ENCODE results near the gene FAM171A2. TPM values are rescaled to one million over a fixed set of nuclear protein-coding genes. Genes with fewer than 3 reads are reported as not detected.

The FAM171A2 gene
- total and polyA plus RNA-seq, 4 donors: 12.1 to 120 (median 75.8) TPM

GRCh38 chr17:44355642-44356099, 8.0 kb downstream of the FAM171A2 start:
- H3K36me3 ChIP-seq (ENCODE audit: control insufficient read depth, insufficient read depth, low read length): peaks cover 81% of the 10 kb centered on the region
- H3K4me1 ChIP-seq (ENCODE audit: control insufficient read depth, insufficient read depth, low read length): peaks cover 40% of the 10 kb centered on the region
- 88% methylated on average over 14 of the region's 17 CpGs for WGBS (ENCODE audit: insufficient coverage)
- no peaks in the 10 kb centered on the region for H3K9me3 ChIP-seq (ENCODE audit: control insufficient read depth, insufficient read depth, low read length)
- H3K4me3 ChIP-seq (ENCODE audit: low read depth, low read length): no peak overlapping the region
- no peaks in the 10 kb centered on the region for H3K27me3 ChIP-seq (ENCODE audit: control insufficient read depth, insufficient read depth, low read length)
- DNase-seq (ENCODE audit: low read depth in 4 of 6, low spot score in 6 of 6): no peak
- no peak overlapping the region for H3K27ac ChIP-seq (ENCODE audit: low read depth, low read length)

- Histone ChIP-seq H3K27me3 (ENCODE audit: control insufficient read depth, insufficient read depth, low read length) (no peaks in the 10 kb centered on the region), H3K36me3 (ENCODE audit: control insufficient read depth, insufficient read depth, low read length) (peaks cover 87% of the 10 kb centered on the region), H3K27ac (ENCODE audit: low read depth, low read length) (no peak overlapping the region), H3K4me1 (ENCODE audit: control insufficient read depth, insufficient read depth, low read length) (peaks cover 38% of the 10 kb centered on the region), H3K9me3 (ENCODE audit: control insufficient read depth, insufficient read depth, low read length) (no peaks in the 10 kb centered on the region), H3K4me3 (ENCODE audit: low read depth, low read length) (no peak overlapping the region)
- peak in 2 of 6 donors; percentile 51 for DNase-seq (ENCODE audit: low read depth in 4 of 6, low spot score in 6 of 6)
- 50% methylated on average over 77 of the region's 77 CpGs for WGBS (ENCODE audit: insufficient coverage)
These were observed 8.8 kb downstream of the FAM171A2 start for GRCh38 chr17:44354582-44355561.

- no peak for DNase-seq (ENCODE audit: low read depth in 4 of 6, low spot score in 6 of 6)
- 47% methylated on average over 98 of the region's 98 CpGs for WGBS (ENCODE audit: insufficient coverage)
- Histone ChIP-seq H3K4me3 (ENCODE audit: low read depth, low read length) (no peak overlapping the region), H3K4me1 (ENCODE audit: control insufficient read depth, insufficient read depth, low read length) (peaks cover 35% of the 10 kb centered on the region), H3K36me3 (ENCODE audit: control insufficient read depth, insufficient read depth, low read length) (peaks cover 88% of the 10 kb centered on the region), H3K9me3 (ENCODE audit: control insufficient read depth, insufficient read depth, low read length) (no peaks in the 10 kb centered on the region), H3K27me3 (ENCODE audit: control insufficient read depth, insufficient read depth, low read length) (no peaks in the 10 kb centered on the region), H3K27ac (ENCODE audit: low read depth, low read length) (no peak overlapping the region)
These were observed 9.9 kb downstream of the FAM171A2 start for GRCh38 chr17:44353672-44354331.

- H3K36me3 ChIP-seq (ENCODE audit: control insufficient read depth, insufficient read depth, low read length): peaks cover 86% of the 10 kb centered on the region
- H3K9me3 ChIP-seq (ENCODE audit: control insufficient read depth, insufficient read depth, low read length): no peaks in the 10 kb centered on the region
- DNase-seq (ENCODE audit: low read depth in 4 of 6, low spot score in 6 of 6): peak in 2 of 6 donors; percentile 34 to 40
- 58% methylated on average over 18 of the region's 22 CpGs for WGBS (ENCODE audit: insufficient coverage)
- no peaks in the 10 kb centered on the region for H3K27me3 ChIP-seq (ENCODE audit: control insufficient read depth, insufficient read depth, low read length)
- no peak overlapping the region for H3K27ac ChIP-seq (ENCODE audit: low read depth, low read length)
- H3K4me3 ChIP-seq (ENCODE audit: low read depth, low read length): no peak overlapping the region
- H3K4me1 ChIP-seq (ENCODE audit: control insufficient read depth, insufficient read depth, low read length): peaks cover 35% of the 10 kb centered on the region
These were observed 10.6 kb downstream of the FAM171A2 start for GRCh38 chr17:44352828-44353671.

- Histone ChIP-seq H3K4me1 (ENCODE audit: control insufficient read depth, insufficient read depth, low read length) (peaks cover 35% of the 10 kb centered on the region), H3K9me3 (ENCODE audit: control insufficient read depth, insufficient read depth, low read length) (no peaks in the 10 kb centered on the region), H3K27ac (ENCODE audit: low read depth, low read length) (no peak overlapping the region), H3K27me3 (ENCODE audit: control insufficient read depth, insufficient read depth, low read length) (no peaks in the 10 kb centered on the region), H3K36me3 (ENCODE audit: control insufficient read depth, insufficient read depth, low read length) (peaks cover 82% of the 10 kb centered on the region), H3K4me3 (ENCODE audit: low read depth, low read length) (no peak overlapping the region)
- DNase-seq (ENCODE audit: low read depth in 4 of 6, low spot score in 6 of 6): no peak
- WGBS (ENCODE audit: insufficient coverage): 81% methylated on average over 21 of the region's 36 CpGs
These were observed 11.5 kb downstream of the FAM171A2 start for GRCh38 chr17:44351961-44352827.

GRCh38 chr17:44351464-44351863, 12.2 kb downstream of the FAM171A2 start:
- Histone ChIP-seq H3K27ac (ENCODE audit: low read depth, low read length) (no peak overlapping the region), H3K27me3 (ENCODE audit: control insufficient read depth, insufficient read depth, low read length) (no peaks in the 10 kb centered on the region), H3K36me3 (ENCODE audit: control insufficient read depth, insufficient read depth, low read length) (peaks cover 79% of the 10 kb centered on the region), H3K4me1 (ENCODE audit: control insufficient read depth, insufficient read depth, low read length) (peaks cover 35% of the 10 kb centered on the region), H3K4me3 (ENCODE audit: low read depth, low read length) (no peak overlapping the region), H3K9me3 (ENCODE audit: control insufficient read depth, insufficient read depth, low read length) (no peaks in the 10 kb centered on the region)
- no peak for DNase-seq (ENCODE audit: low read depth in 4 of 6, low spot score in 6 of 6)
- 89% methylated on average over 8 of the region's 8 CpGs for WGBS (ENCODE audit: insufficient coverage)

GRCh38 chr17:44350733-44351226, 12.9 kb downstream of the FAM171A2 start:
- no peaks in the 10 kb centered on the region for H3K9me3 ChIP-seq (ENCODE audit: control insufficient read depth, insufficient read depth, low read length)
- H3K4me3 ChIP-seq (ENCODE audit: low read depth, low read length): no peak overlapping the region
- H3K27me3 ChIP-seq (ENCODE audit: control insufficient read depth, insufficient read depth, low read length): no peaks in the 10 kb centered on the region
- H3K27ac ChIP-seq (ENCODE audit: low read depth, low read length): no peak overlapping the region
- WGBS (ENCODE audit: insufficient coverage): 54% methylated on average over 6 of the region's 6 CpGs
- H3K36me3 ChIP-seq (ENCODE audit: control insufficient read depth, insufficient read depth, low read length): peaks cover 72% of the 10 kb centered on the region
- peak in 3 of 6 donors; percentile 52 to 90 (median 88) for DNase-seq (ENCODE audit: low read depth in 4 of 6, low spot score in 6 of 6)
- peaks cover 42% of the 10 kb centered on the region for H3K4me1 ChIP-seq (ENCODE audit: control insufficient read depth, insufficient read depth, low read length)

- H3K4me1 ChIP-seq (ENCODE audit: control insufficient read depth, insufficient read depth, low read length): peaks cover 44% of the 10 kb centered on the region
These were observed 14.0 kb downstream of the FAM171A2 start for GRCh38 chr17:44349553-44350070.

More at GRCh38 chr17:44349553-44350070, 14.0 kb downstream of the FAM171A2 start:
- H3K27ac ChIP-seq (ENCODE audit: low read depth, low read length): no peak overlapping the region
- no peak overlapping the region for H3K4me3 ChIP-seq (ENCODE audit: low read depth, low read length)
- 87% methylated on average over 9 of the region's 12 CpGs for WGBS (ENCODE audit: insufficient coverage)
- no peaks in the 10 kb centered on the region for H3K9me3 ChIP-seq (ENCODE audit: control insufficient read depth, insufficient read depth, low read length)
- peaks cover 61% of the 10 kb centered on the region for H3K36me3 ChIP-seq (ENCODE audit: control insufficient read depth, insufficient read depth, low read length)
- no peaks in the 10 kb centered on the region for H3K27me3 ChIP-seq (ENCODE audit: control insufficient read depth, insufficient read depth, low read length)
- DNase-seq (ENCODE audit: low read depth in 4 of 6, low spot score in 6 of 6): no peak
